ENCODE data around the gene CRK. TPM values are rescaled to one million over a fixed set of nuclear protein-coding genes. Genes with fewer than 3 reads are reported as not detected.

Gene CRK
- total and polyA plus RNA-seq, 2 donors: 26.6 to 27.9 TPM

DNA sequence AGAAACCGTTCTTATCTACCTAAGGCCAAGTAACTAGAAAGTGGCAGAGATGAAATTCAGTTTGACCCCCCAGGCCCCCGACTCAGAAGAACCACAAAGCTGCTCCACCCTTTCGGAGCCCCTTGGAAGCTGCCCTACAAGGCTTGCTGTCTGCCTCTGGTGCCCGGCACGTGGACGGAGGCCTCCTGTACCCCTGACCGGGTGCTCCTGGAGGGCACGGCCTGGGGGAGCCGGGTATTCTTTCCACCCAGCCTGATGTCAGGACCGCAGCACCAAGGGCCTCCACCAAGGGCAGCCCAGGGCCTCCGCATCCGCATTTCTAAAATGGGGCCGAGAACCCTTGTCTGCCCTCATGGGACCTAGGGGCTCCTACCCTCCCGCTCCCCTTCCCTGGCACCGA lies 15.5 kb upstream of the CRK start:
- Histone ChIP-seq H3K4me1 (ENCODE audit: control insufficient read depth in 2 of 2, insufficient read depth in 2 of 2, low read length in 2 of 2) (peaks cover 0 to 4% of the 10 kb centered on the region in 2 donors), H3K27ac (ENCODE audit: low read depth in 1 of 2, low read length in 1 of 2) (no peak overlapping the region), H3K27me3 (ENCODE audit: control insufficient read depth in 2 of 2, insufficient read depth in 1 of 2, low read length in 1 of 2) (peaks cover 0 to 46% of the 10 kb centered on the region in 2 donors), H3K36me3 (ENCODE audit: control insufficient read depth in 2 of 2, insufficient read depth in 2 of 2, low read length in 1 of 2) (no peaks in the 10 kb centered on the region), H3K4me3 (ENCODE audit: low read length in 2 of 2) (no peak overlapping the region), H3K9me3 (ENCODE audit: control insufficient read depth in 2 of 2, insufficient read depth in 1 of 2, low read length in 1 of 2) (peaks cover 0 to 7% of the 10 kb centered on the region in 2 donors)
- 96% methylated on average over 15 of the region's 15 CpGs for WGBS
- no peak for DNase-seq (ENCODE audit: low read depth in 6 of 9, low spot score in 9 of 9)

- no peak for DNase-seq (ENCODE audit: low read depth in 6 of 9, low spot score in 9 of 9)
- Histone ChIP-seq H3K4me1 (ENCODE audit: control insufficient read depth in 2 of 2, insufficient read depth in 2 of 2, low read length in 2 of 2) (peaks cover 0 to 4% of the 10 kb centered on the region in 2 donors), H3K9me3 (ENCODE audit: control insufficient read depth in 2 of 2, insufficient read depth in 1 of 2, low read length in 1 of 2) (peaks cover 0 to 7% of the 10 kb centered on the region in 2 donors), H3K27ac (ENCODE audit: low read depth in 1 of 2, low read length in 1 of 2) (no peak overlapping the region), H3K36me3 (ENCODE audit: control insufficient read depth in 2 of 2, insufficient read depth in 2 of 2, low read length in 1 of 2) (no peaks in the 10 kb centered on the region), H3K4me3 (ENCODE audit: low read length in 2 of 2) (no peak overlapping the region), H3K27me3 (ENCODE audit: control insufficient read depth in 2 of 2, insufficient read depth in 1 of 2, low read length in 1 of 2) (peaks cover 0 to 46% of the 10 kb centered on the region in 2 donors)
- WGBS: 92% methylated on average over 25 of the region's 25 CpGs
These were observed 14.9 kb upstream of the CRK start for GRCh38 chr17:1470755-1471462.

- WGBS: 62% methylated on average over 33 of the region's 33 CpGs
- Histone ChIP-seq H3K27me3 (ENCODE audit: control insufficient read depth in 2 of 2, insufficient read depth in 1 of 2, low read length in 1 of 2) (peaks cover 0 to 50% of the 10 kb centered on the region in 2 donors), H3K36me3 (ENCODE audit: control insufficient read depth in 2 of 2, insufficient read depth in 2 of 2, low read length in 1 of 2) (no peaks in the 10 kb centered on the region), H3K27ac (ENCODE audit: low read depth in 1 of 2, low read length in 1 of 2) (no peak overlapping the region), H3K4me1 (ENCODE audit: control insufficient read depth in 2 of 2, insufficient read depth in 2 of 2, low read length in 2 of 2) (peaks cover 0 to 4% of the 10 kb centered on the region in 2 donors), H3K4me3 (ENCODE audit: low read length in 2 of 2) (no peak overlapping the region), H3K9me3 (ENCODE audit: control insufficient read depth in 2 of 2, insufficient read depth in 1 of 2, low read length in 1 of 2) (peaks cover 0 to 7% of the 10 kb centered on the region in 2 donors)
- DNase-seq (ENCODE audit: low read depth in 6 of 9, low spot score in 9 of 9): no peak
These were observed 14.2 kb upstream of the CRK start for GRCh38 chr17:1470071-1470754.

DNA sequence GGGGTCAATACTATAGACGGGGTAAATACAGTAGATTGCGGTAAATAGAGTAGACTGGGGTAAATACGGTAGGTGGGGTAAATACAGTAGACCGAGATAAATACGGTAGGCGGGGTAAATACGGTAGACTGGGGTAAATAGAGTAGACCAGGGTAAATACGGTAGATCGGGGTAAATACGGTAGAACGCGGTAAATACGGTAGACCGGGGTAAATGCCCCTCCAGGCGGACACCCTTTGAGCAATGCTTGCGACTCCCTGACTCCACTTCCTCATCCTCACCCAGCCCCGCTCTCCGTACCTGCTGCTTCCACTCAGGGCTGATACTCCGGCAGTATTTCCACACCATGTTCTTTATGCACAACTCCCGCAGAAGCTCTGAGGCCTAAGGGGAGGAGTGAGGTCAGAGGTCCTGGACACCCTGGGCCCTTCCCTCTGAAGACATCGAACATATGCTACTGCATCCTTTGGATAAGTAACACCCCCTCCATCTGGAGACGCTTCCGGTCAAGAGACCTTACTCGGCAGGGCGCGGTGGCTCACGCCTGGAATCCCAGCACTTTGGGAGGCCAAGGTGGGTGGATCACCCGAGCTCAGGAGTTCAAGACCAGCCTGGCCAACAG lies 13.3 kb upstream of the CRK start:
- Histone ChIP-seq H3K27ac (ENCODE audit: low read depth in 1 of 2, low read length in 1 of 2) (no peak overlapping the region), H3K9me3 (ENCODE audit: control insufficient read depth in 2 of 2, insufficient read depth in 1 of 2, low read length in 1 of 2) (peaks cover 0 to 7% of the 10 kb centered on the region in 2 donors), H3K27me3 (ENCODE audit: control insufficient read depth in 2 of 2, insufficient read depth in 1 of 2, low read length in 1 of 2) (peaks cover 0 to 51% of the 10 kb centered on the region in 2 donors), H3K4me3 (ENCODE audit: low read length in 2 of 2) (no peak overlapping the region), H3K36me3 (ENCODE audit: control insufficient read depth in 2 of 2, insufficient read depth in 2 of 2, low read length in 1 of 2) (no peaks in the 10 kb centered on the region), H3K4me1 (ENCODE audit: control insufficient read depth in 2 of 2, insufficient read depth in 2 of 2, low read length in 2 of 2) (peaks cover 0 to 4% of the 10 kb centered on the region in 2 donors)
- WGBS: 94% methylated on average over 28 of the region's 28 CpGs
- no peak for DNase-seq (ENCODE audit: low read depth in 6 of 9, low spot score in 9 of 9)

- Histone ChIP-seq H3K4me3 (ENCODE audit: low read length in 2 of 2) (no peak overlapping the region), H3K4me1 (ENCODE audit: control insufficient read depth in 2 of 2, insufficient read depth in 2 of 2, low read length in 2 of 2) (peaks cover 0 to 6% of the 10 kb centered on the region in 2 donors), H3K36me3 (ENCODE audit: control insufficient read depth in 2 of 2, insufficient read depth in 2 of 2, low read length in 1 of 2) (no peaks in the 10 kb centered on the region), H3K27ac (ENCODE audit: low read depth in 1 of 2, low read length in 1 of 2) (no peak overlapping the region), H3K9me3 (ENCODE audit: control insufficient read depth in 2 of 2, insufficient read depth in 1 of 2, low read length in 1 of 2) (peaks cover 0 to 7% of the 10 kb centered on the region in 2 donors), H3K27me3 (ENCODE audit: control insufficient read depth in 2 of 2, insufficient read depth in 1 of 2, low read length in 1 of 2) (peaks cover 0 to 62% of the 10 kb centered on the region in 2 donors)
- WGBS: 94% methylated on average over 21 of the region's 21 CpGs
- no peak for DNase-seq (ENCODE audit: low read depth in 6 of 9, low spot score in 9 of 9)
These were observed 12.0 kb upstream of the CRK start for GRCh38 chr17:1467898-1468492.

GRCh38 chr17:1467258-1467657 lies 11.2 kb upstream of the CRK start:
- Histone ChIP-seq H3K27ac (ENCODE audit: low read depth in 1 of 2, low read length in 1 of 2) (no peak overlapping the region), H3K36me3 (ENCODE audit: control insufficient read depth in 2 of 2, insufficient read depth in 2 of 2, low read length in 1 of 2) (no peaks in the 10 kb centered on the region), H3K27me3 (ENCODE audit: control insufficient read depth in 2 of 2, insufficient read depth in 1 of 2, low read length in 1 of 2) (peaks cover 4 to 65% of the 10 kb centered on the region in 2 donors), H3K4me3 (ENCODE audit: low read length in 2 of 2) (no peak overlapping the region), H3K9me3 (ENCODE audit: control insufficient read depth in 2 of 2, insufficient read depth in 1 of 2, low read length in 1 of 2) (peaks cover 0 to 11% of the 10 kb centered on the region in 2 donors), H3K4me1 (ENCODE audit: control insufficient read depth in 2 of 2, insufficient read depth in 2 of 2, low read length in 2 of 2) (peaks cover 3 to 13% of the 10 kb centered on the region in 2 donors)
- WGBS: 96% methylated on average over 16 of the region's 16 CpGs
- DNase-seq (ENCODE audit: low read depth in 6 of 9, low spot score in 9 of 9): no peak

DNA sequence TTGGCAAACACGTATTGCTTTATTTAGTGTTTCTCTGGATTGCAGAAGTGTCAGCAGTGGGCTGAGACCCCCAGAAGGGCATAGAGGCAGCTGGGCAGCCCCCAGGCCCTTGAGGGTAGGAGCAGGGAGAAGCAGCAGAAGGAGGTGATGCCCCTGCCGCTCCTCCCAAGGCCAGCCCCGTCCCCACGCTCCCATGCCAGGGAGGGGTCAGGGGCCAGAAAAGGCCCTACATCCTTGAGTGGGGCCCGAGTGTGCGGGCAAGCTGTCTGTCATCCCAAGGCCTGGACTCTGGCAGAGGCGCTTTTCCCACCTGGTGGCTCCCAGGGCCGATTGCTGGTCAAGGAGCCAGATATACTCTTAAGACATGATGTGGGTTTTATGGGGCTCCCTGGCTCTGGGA lies 8.2 kb upstream of the CRK start:
- peaks cover 3 to 16% of the 10 kb centered on the region in 2 donors for H3K4me1 ChIP-seq (ENCODE audit: control insufficient read depth in 2 of 2, insufficient read depth in 2 of 2, low read length in 2 of 2)
- H3K4me3 ChIP-seq (ENCODE audit: low read length in 2 of 2): no peak overlapping the region
- DNase-seq (ENCODE audit: low read depth in 6 of 9, low spot score in 9 of 9): no peak
- peaks cover 0 to 11% of the 10 kb centered on the region in 2 donors for H3K9me3 ChIP-seq (ENCODE audit: control insufficient read depth in 2 of 2, insufficient read depth in 1 of 2, low read length in 1 of 2)
- no peak overlapping the region for H3K27ac ChIP-seq (ENCODE audit: low read depth in 1 of 2, low read length in 1 of 2)
- H3K36me3 ChIP-seq (ENCODE audit: control insufficient read depth in 2 of 2, insufficient read depth in 2 of 2, low read length in 1 of 2): no peaks in the 10 kb centered on the region
- WGBS: 95% methylated on average over 8 of the region's 8 CpGs
- peaks cover 11 to 65% of the 10 kb centered on the region in 2 donors for H3K27me3 ChIP-seq (ENCODE audit: control insufficient read depth in 2 of 2, insufficient read depth in 1 of 2, low read length in 1 of 2)

GRCh38 chr17:1462164-1463112 lies 6.4 kb upstream of the CRK start:
- Histone ChIP-seq H3K9me3 (ENCODE audit: control insufficient read depth in 2 of 2, insufficient read depth in 1 of 2, low read length in 1 of 2) (peaks cover 0 to 4% of the 10 kb centered on the region in 2 donors), H3K36me3 (ENCODE audit: control insufficient read depth in 2 of 2, insufficient read depth in 2 of 2, low read length in 1 of 2) (no peaks in the 10 kb centered on the region), H3K27me3 (ENCODE audit: control insufficient read depth in 2 of 2, insufficient read depth in 1 of 2, low read length in 1 of 2) (peaks cover 11 to 69% of the 10 kb centered on the region in 2 donors), H3K4me1 (ENCODE audit: control insufficient read depth in 2 of 2, insufficient read depth in 2 of 2, low read length in 2 of 2) (peaks cover 3 to 16% of the 10 kb centered on the region in 2 donors), H3K27ac (ENCODE audit: low read depth in 1 of 2, low read length in 1 of 2) (no peak overlapping the region), H3K4me3 (ENCODE audit: low read length in 2 of 2) (no peak overlapping the region)
- DNase-seq (ENCODE audit: low read depth in 6 of 9, low spot score in 9 of 9): no peak
- 75% methylated on average over 33 of the region's 33 CpGs for WGBS
